Measurements from ENCODE around the gene MYCN.

Gene MYCN

GRCh38 chr2:15894481-15895144 lies 45.7 kb upstream of the MYCN start:
- H3K4me3 ChIP-seq (ENCODE audit: control insufficient read depth, low read depth, low read length), result no peak overlapping the region
- TF ChIP-seq CTCF (IDR thresholded peaks at IDR 0.05; ENCODE audit: control insufficient read depth, insufficient read depth, low read depth, low read length, missing control alignments), result no peak
- DNase-seq (ENCODE audit: low read depth), result no peak

- no peak for DNase-seq (ENCODE audit: low read depth)
These were observed 44.5 kb upstream of the MYCN start for GRCh38 chr2:15895615-15896469.

GRCh38 chr2:15896859-15897258 lies 43.5 kb upstream of the MYCN start:
- no peak for TF ChIP-seq CTCF (IDR thresholded peaks at IDR 0.05; ENCODE audit: control insufficient read depth, insufficient read depth, low read depth, low read length, missing control alignments)
- H3K4me3 ChIP-seq (ENCODE audit: control insufficient read depth, low read depth, low read length), result no peak overlapping the region
- no peak for DNase-seq (ENCODE audit: low read depth)

More at GRCh38 chr2:15895615-15896469, 44.5 kb upstream of the MYCN start:
- no peak overlapping the region for H3K4me3 ChIP-seq (ENCODE audit: control insufficient read depth, low read depth, low read length)
- TF ChIP-seq CTCF (IDR thresholded peaks at IDR 0.05; ENCODE audit: control insufficient read depth, insufficient read depth, low read depth, low read length, missing control alignments), result no peak

GRCh38 chr2:15897431-15898098 lies 42.8 kb upstream of the MYCN start:
- no peak for TF ChIP-seq CTCF (IDR thresholded peaks at IDR 0.05; ENCODE audit: control insufficient read depth, insufficient read depth, low read depth, low read length, missing control alignments)
- no peak overlapping the region for H3K4me3 ChIP-seq (ENCODE audit: control insufficient read depth, low read depth, low read length)
- DNase-seq (ENCODE audit: low read depth), result no peak

- no peak for DNase-seq (ENCODE audit: low read depth)
- no peak overlapping the region for H3K4me3 ChIP-seq (ENCODE audit: control insufficient read depth, low read depth, low read length)
- TF ChIP-seq CTCF (IDR thresholded peaks at IDR 0.05; ENCODE audit: control insufficient read depth, insufficient read depth, low read depth, low read length, missing control alignments), result no peak
These were observed 41.1 kb upstream of the MYCN start for GRCh38 chr2:15899327-15899612.

- no peak for DNase-seq (ENCODE audit: low read depth)
- TF ChIP-seq CTCF (IDR thresholded peaks at IDR 0.05; ENCODE audit: control insufficient read depth, insufficient read depth, low read depth, low read length, missing control alignments), result no peak
- H3K4me3 ChIP-seq (ENCODE audit: control insufficient read depth, low read depth, low read length), result no peak overlapping the region
These were observed 40.4 kb upstream of the MYCN start for GRCh38 chr2:15899751-15900493.
